C1 segment of cervical spinal cord (tissue), 14 donors: ENCODE measurements around the gene GOLGA6D.
"Not testable (repeated sequence)": the region's sequence is repeated elsewhere in the genome, so short reads cannot be mapped to it uniquely, and the experiment has no call there.

ENCODE experiments used
- DNase-seq, 14 donors: peaks; one replicate each; lab custom pipeline; 2025; lab: John Stamatoyannopoulos, UW

The GOLGA6D gene

DNA sequence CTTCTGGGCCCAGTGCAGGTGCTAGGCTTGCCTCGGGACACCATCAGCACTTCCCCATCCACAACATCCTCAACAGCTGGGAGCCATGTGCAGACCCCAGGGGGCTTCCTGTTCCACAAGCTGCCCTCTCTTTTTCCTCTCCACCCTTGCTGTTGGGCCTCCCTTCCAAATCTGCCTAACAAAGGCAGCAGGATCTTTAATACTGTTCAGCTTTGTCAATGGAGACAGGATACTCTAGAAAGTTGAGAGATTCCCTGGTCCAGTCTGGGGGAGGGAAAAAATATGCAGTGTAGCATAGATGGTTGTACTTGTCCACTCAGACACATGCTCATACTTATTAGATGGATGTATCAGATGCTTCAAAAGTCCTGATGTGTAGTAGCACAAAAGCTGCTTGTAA lies 4.1 kb upstream of the GOLGA6D start:
- DNase-seq = not testable (repeated sequence)

- not testable (repeated sequence) for DNase-seq
Observed at GRCh38 chr15:75284152-75284551, 1.5 kb downstream of the GOLGA6D start.

DNA sequence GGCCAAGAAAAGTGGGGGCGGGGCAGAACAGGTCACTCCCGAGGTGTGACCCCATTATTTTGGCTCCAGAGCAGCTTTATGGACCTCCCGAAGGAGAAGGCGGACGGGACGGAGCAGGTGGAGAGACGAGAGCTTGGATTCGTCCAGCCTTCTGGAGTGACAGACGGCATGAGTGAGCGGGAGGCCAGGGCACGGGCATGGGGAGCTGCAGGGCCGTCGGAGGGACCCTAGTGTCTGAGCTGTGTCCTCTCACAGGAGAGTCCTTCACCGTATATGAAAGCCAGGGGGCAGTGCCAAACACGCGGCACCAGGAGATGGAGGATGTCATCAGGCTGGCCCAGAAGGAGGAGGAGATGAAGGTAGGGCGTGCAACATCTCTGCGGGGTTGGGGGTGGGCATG lies 11.0 kb downstream of the GOLGA6D start:
- DNase-seq = not testable (repeated sequence)

GRCh38 chr15:75298541-75299310 lies 16.1 kb downstream of the GOLGA6D start:
- DNase-seq = not testable (repeated sequence)

GRCh38 chr15:75299311-75299688 lies 16.7 kb downstream of the GOLGA6D start:
- DNase-seq = not testable (repeated sequence)

GRCh38 chr15:75300026-75300425 lies 17.4 kb downstream of the GOLGA6D start:
- not testable (repeated sequence) for DNase-seq

DNA sequence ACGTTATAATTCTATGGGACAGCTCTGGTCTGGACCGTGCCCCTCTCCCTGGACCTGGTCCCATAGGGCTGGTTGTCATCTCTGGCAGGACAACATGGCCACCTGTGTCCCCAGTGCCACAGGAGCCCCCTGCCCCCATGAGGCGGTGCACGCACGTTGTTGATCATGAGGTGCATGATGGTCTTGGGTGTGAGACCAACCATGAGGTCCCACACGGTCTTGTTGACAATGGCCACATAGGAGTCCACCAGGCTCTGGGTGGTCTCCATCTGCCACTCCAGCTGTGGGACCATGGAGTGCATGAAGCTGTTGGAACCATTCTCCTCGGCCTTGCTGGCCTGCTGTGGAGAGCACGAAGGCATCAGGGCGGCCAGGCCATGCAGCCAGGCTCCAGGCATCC lies 19.7 kb downstream of the GOLGA6D start:
- no peak for DNase-seq

DNA sequence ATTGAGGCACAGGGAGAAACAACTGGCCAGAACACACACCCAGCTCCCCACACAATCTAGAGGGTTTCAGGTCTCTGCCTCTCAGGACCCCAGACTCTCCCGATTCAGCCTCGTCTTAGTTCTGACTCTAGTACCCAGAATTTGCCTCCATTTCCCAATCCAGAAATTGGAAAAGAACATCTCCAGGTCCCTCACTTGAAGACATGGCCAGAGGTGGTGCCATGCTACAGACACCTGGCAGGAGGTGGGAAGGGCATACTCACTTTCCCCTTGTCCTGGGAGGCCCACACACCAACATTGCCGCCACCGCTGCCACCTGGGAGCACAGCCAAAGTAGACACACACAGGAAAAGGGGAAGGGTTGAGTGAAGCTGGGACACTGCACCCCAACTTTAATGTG lies 20.1 kb downstream of the GOLGA6D start:
- not testable (repeated sequence) for DNase-seq

DNA sequence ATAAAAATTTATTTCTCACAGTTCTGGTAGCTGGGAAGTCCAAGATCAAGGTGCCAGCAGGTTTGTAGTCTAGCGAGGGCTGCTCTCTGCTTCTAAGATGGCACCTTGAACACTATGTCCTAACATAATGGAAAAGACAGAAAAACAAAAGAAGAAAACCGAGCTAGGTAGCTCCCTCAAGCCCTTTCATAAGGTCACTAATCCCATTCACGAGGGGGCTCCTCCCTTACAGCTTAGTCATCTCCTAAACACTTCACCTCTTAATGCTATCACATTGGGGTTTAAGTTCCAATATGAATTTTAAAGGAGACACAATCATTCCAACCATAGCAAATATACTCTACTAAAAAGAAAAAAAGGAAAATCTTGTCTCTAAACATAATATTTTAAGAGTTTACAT lies 23.6 kb downstream of the GOLGA6D start:
- DNase-seq = no peak

- no peak for DNase-seq
Observed at GRCh38 chr15:75307778-75308390, 25.2 kb downstream of the GOLGA6D start.

DNA sequence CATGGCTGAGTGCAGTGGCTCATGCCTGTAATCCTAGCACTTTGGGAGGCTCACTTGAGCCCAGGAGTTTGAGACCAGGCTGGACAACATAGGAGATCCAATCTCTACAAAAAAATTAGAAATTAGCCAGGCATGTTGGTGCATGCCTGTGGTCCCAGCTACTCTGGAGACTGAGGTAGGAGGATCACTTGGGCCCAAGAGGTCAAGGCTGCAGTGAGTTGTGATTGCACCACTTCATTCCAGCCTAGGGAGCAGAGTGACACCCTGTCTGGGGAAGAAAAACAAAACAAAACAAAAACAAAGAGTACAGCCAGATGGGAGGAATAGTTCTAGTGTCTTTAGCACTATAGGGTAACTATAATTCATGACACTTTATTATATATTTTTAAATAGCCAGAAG lies 27.1 kb downstream of the GOLGA6D start:
- DNase-seq = no peak

GRCh38 chr15:75312548-75312947 lies 29.9 kb downstream of the GOLGA6D start:
- DNase-seq = not testable (repeated sequence)

DNA sequence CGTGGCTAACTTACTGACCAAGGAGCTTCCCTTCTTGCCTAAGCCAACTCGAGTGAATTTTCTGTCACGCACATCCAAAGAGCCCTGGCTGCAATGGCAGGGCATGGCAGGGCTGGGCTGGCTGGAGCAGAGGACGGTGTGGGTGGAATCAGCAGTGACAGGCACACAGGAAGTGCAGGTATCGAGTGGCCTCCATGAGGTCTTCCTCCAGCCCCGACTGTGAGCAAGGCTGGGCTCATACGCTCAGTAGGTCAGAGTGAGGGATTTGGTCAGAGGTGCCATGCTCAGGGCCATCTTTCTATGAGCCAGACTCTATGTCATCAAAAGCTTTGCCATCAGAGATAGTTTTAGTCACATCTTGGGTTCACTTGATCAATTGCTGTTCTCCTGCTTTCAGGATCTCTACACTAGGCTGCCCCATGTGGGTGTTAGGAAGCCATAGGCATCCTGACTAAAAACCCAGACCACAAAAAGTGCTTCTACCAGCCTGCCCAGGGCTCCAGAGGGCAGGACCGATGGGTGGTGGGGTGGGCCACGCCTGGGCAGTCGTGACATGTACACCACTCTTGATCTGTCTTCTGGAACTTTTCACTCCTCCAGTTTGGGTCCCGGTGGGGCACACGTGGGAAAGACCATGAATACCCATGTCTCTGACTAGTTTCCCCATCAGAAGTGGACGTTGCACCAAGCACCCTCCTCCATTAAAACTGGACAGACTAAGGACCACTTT lies 30.6 kb downstream of the GOLGA6D start:
- DNase-seq = no peak

GRCh38 chr15:75314552-75315290 lies 32.1 kb downstream of the GOLGA6D start:
- no peak for DNase-seq

- not testable (repeated sequence) for DNase-seq
Observed at GRCh38 chr15:75319231-75319897, 36.7 kb downstream of the GOLGA6D start.

- DNase-seq = no peak
Observed at GRCh38 chr15:75321711-75322110, 39.1 kb downstream of the GOLGA6D start.

DNA sequence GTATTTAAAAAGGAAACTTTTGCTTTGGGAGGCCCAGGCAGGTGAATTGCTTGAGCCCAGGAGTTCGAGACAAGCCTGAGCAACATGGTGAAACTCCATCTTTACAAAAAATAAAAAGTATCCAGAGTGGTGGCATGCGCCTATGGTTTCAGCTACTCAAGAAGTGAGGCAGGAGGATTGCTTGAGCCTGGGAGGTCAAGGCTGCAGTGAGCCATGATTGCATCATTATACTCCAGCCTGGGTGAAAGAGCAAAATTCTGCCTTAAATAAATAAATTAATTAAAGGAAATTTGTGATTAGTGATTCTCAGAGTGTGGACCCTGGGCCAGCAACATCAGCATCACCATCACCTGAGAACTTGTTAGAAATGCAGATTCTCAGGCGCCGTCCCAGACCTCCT lies 43.3 kb downstream of the GOLGA6D start:
- DNase-seq = no peak

DNA sequence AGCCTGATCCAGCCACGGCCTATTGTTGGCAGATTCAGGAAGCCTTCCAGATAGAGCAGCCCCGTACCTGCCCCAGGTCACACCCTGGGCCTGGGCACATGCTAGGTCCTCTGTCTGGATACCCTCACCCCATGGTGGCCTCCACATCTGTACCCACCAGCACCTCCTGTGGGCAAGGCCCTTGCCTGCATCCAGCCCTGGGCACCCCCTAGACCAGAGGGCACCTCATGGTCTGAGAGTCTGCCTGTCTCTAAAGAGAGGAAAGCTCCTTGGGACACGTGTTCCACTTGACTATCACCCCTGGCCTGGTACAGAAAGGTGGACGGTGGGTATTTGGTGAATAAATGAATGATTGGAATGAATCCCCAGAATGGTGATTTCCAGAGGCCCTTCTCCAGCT lies 44.4 kb downstream of the GOLGA6D start:
- DNase-seq = no peak

- no peak for DNase-seq
Observed at GRCh38 chr15:75327491-75327890, 44.9 kb downstream of the GOLGA6D start.

- no peak for DNase-seq
Observed at GRCh38 chr15:75328493-75329314, 46.1 kb downstream of the GOLGA6D start.
